ENCODE data around the gene FANCE.

DNA sequence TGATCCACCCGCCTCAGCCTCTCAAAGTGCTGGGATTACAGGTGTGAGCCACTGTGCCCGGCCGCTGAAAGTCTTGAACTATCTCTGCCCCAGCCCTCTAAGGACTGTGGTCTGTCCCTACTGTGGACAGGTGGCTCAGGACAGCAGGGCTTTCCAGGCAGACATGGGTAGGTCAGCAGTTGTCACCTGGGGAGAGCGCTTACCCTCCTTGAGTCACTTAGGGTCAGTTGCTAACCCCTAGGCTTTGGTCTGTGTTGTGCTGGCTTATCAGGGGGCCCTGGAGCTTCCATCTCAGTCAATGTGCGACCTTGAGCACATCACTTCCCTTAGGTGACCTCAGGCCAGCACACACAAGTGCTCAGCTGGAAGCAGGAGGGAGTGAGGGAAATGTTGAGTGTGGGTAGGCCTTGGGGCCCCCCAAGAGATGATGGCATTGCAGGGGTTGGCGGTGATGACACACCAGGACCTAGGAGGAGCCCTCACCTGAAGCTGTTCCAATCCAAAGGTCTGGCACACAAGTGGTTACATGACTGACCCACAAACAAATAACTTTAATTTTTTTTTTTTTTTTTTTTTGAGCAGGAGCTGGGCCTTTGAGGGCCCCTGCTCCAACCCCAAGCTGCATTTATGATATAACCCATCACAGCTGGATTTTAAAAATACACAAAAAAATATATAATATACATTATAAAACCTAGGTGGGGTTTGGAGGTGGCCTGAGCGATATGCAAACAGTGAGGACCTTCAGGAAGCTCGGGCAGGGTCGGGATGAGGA, 21.1 kb downstream of the FANCE start:
- TF ChIP-seq, protein P1, sequence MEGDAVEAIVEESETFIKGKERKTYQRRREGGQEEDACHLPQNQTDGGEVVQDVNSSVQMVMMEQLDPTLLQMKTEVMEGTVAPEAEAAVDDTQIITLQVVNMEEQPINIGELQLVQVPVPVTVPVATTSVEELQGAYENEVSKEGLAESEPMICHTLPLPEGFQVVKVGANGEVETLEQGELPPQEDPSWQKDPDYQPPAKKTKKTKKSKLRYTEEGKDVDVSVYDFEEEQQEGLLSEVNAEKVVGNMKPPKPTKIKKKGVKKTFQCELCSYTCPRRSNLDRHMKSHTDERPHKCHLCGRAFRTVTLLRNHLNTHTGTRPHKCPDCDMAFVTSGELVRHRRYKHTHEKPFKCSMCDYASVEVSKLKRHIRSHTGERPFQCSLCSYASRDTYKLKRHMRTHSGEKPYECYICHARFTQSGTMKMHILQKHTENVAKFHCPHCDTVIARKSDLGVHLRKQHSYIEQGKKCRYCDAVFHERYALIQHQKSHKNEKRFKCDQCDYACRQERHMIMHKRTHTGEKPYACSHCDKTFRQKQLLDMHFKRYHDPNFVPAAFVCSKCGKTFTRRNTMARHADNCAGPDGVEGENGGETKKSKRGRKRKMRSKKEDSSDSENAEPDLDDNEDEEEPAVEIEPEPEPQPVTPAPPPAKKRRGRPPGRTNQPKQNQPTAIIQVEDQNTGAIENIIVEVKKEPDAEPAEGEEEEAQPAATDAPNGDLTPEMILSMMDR (IDR thresholded peaks at IDR 0.05 in 2 of 3, conservative IDR thresholded peaks at IDR 0.05 in 1 of 3; ENCODE audit: insufficient read depth in 2 of 3, low read depth in 1 of 3, low read length in 3 of 3): no peak
- TF ChIP-seq ZNF830 (CRISPR knock-in tag; IDR thresholded peaks at IDR 0.05) (no peak), TOE1 (IDR thresholded peaks at IDR 0.05; ENCODE audit: borderline replicate concordance) (no peak), TOE1 (CRISPR knock-in tag; IDR thresholded peaks at IDR 0.05; ENCODE audit: borderline replicate concordance, low read depth) (no peak), TBL1XR1 (IDR thresholded peaks at IDR 0.05; ENCODE audit: low read length in 2 of 2) (no peak), RAD21 (CRISPR knock-in tag; conservative IDR thresholded peaks at IDR 0.05 in 1 of 2, IDR thresholded peaks at IDR 0.05 in 1 of 2) (no peak), FOSL1 (tag; conservative IDR thresholded peaks at IDR 0.05) (no peak), L3MBTL2 (IDR thresholded peaks at IDR 0.05) (no peak), FOS (IDR thresholded peaks at IDR 0.05; ENCODE audit: extremely low read depth, insufficient read length) (no peak), POLR2A (conservative IDR thresholded peaks at IDR 0.05) (peak; percentile 41)
- TF ChIP-seq, protein P2, sequence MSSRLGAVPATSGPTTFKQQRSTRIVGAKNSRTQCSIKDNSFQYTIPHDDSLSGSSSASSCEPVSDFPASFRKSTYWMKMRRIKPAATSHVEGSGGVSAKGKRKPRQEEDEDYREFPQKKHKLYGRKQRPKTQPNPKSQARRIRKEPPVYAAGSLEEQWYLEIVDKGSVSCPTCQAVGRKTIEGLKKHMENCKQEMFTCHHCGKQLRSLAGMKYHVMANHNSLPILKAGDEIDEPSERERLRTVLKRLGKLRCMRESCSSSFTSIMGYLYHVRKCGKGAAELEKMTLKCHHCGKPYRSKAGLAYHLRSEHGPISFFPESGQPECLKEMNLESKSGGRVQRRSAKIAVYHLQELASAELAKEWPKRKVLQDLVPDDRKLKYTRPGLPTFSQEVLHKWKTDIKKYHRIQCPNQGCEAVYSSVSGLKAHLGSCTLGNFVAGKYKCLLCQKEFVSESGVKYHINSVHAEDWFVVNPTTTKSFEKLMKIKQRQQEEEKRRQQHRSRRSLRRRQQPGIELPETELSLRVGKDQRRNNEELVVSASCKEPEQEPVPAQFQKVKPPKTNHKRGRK (tag; IDR thresholded peaks at IDR 0.05): no peak
